PFSK-1 (cell line): ENCODE data around the gene FOXN3.

ENCODE experiments used
- POLR2AphosphoS5 ChIP-seq: IDR thresholded peaks from 2 replicates; pipeline ENCODE4 v1.6.1; 2012; ENCODE audit warnings: low read depth, mild to moderate bottlenecking, control low read depth, low read length, moderate library complexity
- REST ChIP-seq, 2 experiments: IDR thresholded peaks; 2 replicates each; pipeline versions ENCODE4 v1.6.1 to v1.8.0; 2011 to 2012; ENCODE audit warnings: low read depth in 2 of 2, low read length in 2 of 2, control low read depth in 1 of 2, inconsistent platforms in 1 of 2, mild to moderate bottlenecking in 1 of 2, moderate library complexity in 1 of 2; ENCODE audit not compliant: insufficient read depth in 1 of 2
- SIN3A ChIP-seq: IDR thresholded peaks from 2 replicates; pipeline ENCODE4 v1.6.1; 2012; ENCODE audit warnings: mild to moderate bottlenecking, low read length, moderate library complexity, borderline replicate concordance; ENCODE audit not compliant: insufficient read depth
- TAF1 ChIP-seq: IDR thresholded peaks from 2 replicates; pipeline ENCODE4 v1.6.1; 2012; ENCODE audit warnings: low read length, control low read depth, borderline replicate concordance; ENCODE audit not compliant: insufficient read depth

GRCh38 chr14:89256951-89257350 is 160.1 kb downstream of the FOXN3 start:
- no peak for TF ChIP-seq SIN3A
- TF ChIP-seq POLR2AphosphoS5, result no peak
- TF ChIP-seq TAF1, result no peak
- TF ChIP-seq REST (IDR thresholded peaks at IDR 0.05; ENCODE audit: insufficient read depth in 1 of 2, low read depth in 2 of 2, low read length in 2 of 2), result no peak
